ENCODE measurements around the gene RGS10. TPM values are rescaled to one million over a fixed set of nuclear protein-coding genes. Genes with fewer than 3 reads are reported as not detected.

The RGS10 gene
- total RNA-seq, 1 experiment from 2014 or later, result 16.6 TPM

- intact Hi-C loops (cut with micrococcal nuclease; ENCODE audit: unreplicated experiment), result no loop called here
- TF ChIP-seq EZH2 (IDR thresholded peaks at IDR 0.05; ENCODE audit: borderline replicate concordance, low read depth, low read length, poor library complexity, severe bottlenecking), result no peak
- no peak for TF ChIP-seq CTCF (conservative IDR thresholded peaks at IDR 0.05; ENCODE audit: low read depth, low read length)
- H3K4me1 ChIP-seq (ENCODE audit: insufficient read depth, low read length, poor library complexity, severe bottlenecking), result peaks cover 10% of the 10 kb centered on the region
- H3K4me3 ChIP-seq (ENCODE audit: low read depth, low read length, poor library complexity, severe bottlenecking), result no peak overlapping the region
- no peaks in the 10 kb centered on the region for H3K36me3 ChIP-seq (ENCODE audit: insufficient read depth, low read length, poor library complexity, severe bottlenecking)
- no TSS peak for BruUV-seq (replicated peaks)
- no peak for DNase-seq (ENCODE audit: low spot score)
- no peak overlapping the region for H3K27ac ChIP-seq (ENCODE audit: low read depth, low read length, poor library complexity, severe bottlenecking)
- H3K27me3 ChIP-seq (replicated peaks; ENCODE audit: insufficient read depth, low read depth, low read length, poor library complexity), result no peaks in the 10 kb centered on the region
- H3K9me3 ChIP-seq (ENCODE audit: low read depth, low read length, poor library complexity, severe bottlenecking), result no peaks in the 10 kb centered on the region
- ChIA-PET POLR2A (ENCODE audit: low non-redundant PET) (no interaction called here), CTCF (interaction anchor here (0.8 kb wide), 1 partner anchor 52 kb away, joined by 3 read pairs; no protein-coding TSS in a partner anchor)
Observed at GRCh38 chr10:119526149-119526548, 16.4 kb downstream of the RGS10 start.

- BruUV-seq (replicated peaks), result no TSS peak
- CTCF ChIA-PET, result no interaction called here
- DNase-seq (ENCODE audit: low spot score), result no peak
Observed at GRCh38 chr10:119525116-119525515, 17.4 kb downstream of the RGS10 start.

GRCh38 chr10:119524720-119525070 lies 17.8 kb downstream of the RGS10 start:
- no TSS peak for BruUV-seq (replicated peaks)
- H3K4me3 ChIP-seq (ENCODE audit: low read depth, low read length, poor library complexity, severe bottlenecking), result no peak overlapping the region
- no peaks in the 10 kb centered on the region for H3K36me3 ChIP-seq (ENCODE audit: insufficient read depth, low read length, poor library complexity, severe bottlenecking)
- no peak overlapping the region for H3K27ac ChIP-seq (ENCODE audit: low read depth, low read length, poor library complexity, severe bottlenecking)
- DNase-seq (ENCODE audit: low spot score), result no peak
- ChIA-PET CTCF (no interaction called here), POLR2A (ENCODE audit: low non-redundant PET) (no interaction called here)
- H3K9me3 ChIP-seq (ENCODE audit: low read depth, low read length, poor library complexity, severe bottlenecking), result no peaks in the 10 kb centered on the region
- intact Hi-C loops (cut with micrococcal nuclease; ENCODE audit: unreplicated experiment), result no loop called here
- TF ChIP-seq EZH2 (IDR thresholded peaks at IDR 0.05; ENCODE audit: borderline replicate concordance, low read depth, low read length, poor library complexity, severe bottlenecking) (no peak), CTCF (conservative IDR thresholded peaks at IDR 0.05; ENCODE audit: low read depth, low read length) (no peak)
- H3K4me1 ChIP-seq (ENCODE audit: insufficient read depth, low read length, poor library complexity, severe bottlenecking), result no peaks in the 10 kb centered on the region
- H3K27me3 ChIP-seq (replicated peaks; ENCODE audit: insufficient read depth, low read depth, low read length, poor library complexity), result no peaks in the 10 kb centered on the region

More at GRCh38 chr10:119525116-119525515, 17.4 kb downstream of the RGS10 start:
- TF ChIP-seq EZH2 (IDR thresholded peaks at IDR 0.05; ENCODE audit: borderline replicate concordance, low read depth, low read length, poor library complexity, severe bottlenecking) (no peak), CTCF (conservative IDR thresholded peaks at IDR 0.05; ENCODE audit: low read depth, low read length) (no peak)
- no peaks in the 10 kb centered on the region for H3K4me1 ChIP-seq (ENCODE audit: insufficient read depth, low read length, poor library complexity, severe bottlenecking)
- H3K9me3 ChIP-seq (ENCODE audit: low read depth, low read length, poor library complexity, severe bottlenecking), result no peaks in the 10 kb centered on the region
- H3K4me3 ChIP-seq (ENCODE audit: low read depth, low read length, poor library complexity, severe bottlenecking), result no peak overlapping the region
- H3K27ac ChIP-seq (ENCODE audit: low read depth, low read length, poor library complexity, severe bottlenecking), result no peak overlapping the region
- intact Hi-C loops (cut with micrococcal nuclease; ENCODE audit: unreplicated experiment), result no loop called here
- H3K27me3 ChIP-seq (replicated peaks; ENCODE audit: insufficient read depth, low read depth, low read length, poor library complexity), result no peaks in the 10 kb centered on the region
- H3K36me3 ChIP-seq (ENCODE audit: insufficient read depth, low read length, poor library complexity, severe bottlenecking), result no peaks in the 10 kb centered on the region
- POLR2A ChIA-PET (ENCODE audit: low non-redundant PET), result no interaction called here
